ENCODE results near the gene CLIP3.

- TF ChIP-seq CTCF (IDR thresholded peaks at IDR 0.05; ENCODE audit: low read depth, low read length, missing input control): peak; percentile 17
- TF ChIP-seq, protein P1, sequence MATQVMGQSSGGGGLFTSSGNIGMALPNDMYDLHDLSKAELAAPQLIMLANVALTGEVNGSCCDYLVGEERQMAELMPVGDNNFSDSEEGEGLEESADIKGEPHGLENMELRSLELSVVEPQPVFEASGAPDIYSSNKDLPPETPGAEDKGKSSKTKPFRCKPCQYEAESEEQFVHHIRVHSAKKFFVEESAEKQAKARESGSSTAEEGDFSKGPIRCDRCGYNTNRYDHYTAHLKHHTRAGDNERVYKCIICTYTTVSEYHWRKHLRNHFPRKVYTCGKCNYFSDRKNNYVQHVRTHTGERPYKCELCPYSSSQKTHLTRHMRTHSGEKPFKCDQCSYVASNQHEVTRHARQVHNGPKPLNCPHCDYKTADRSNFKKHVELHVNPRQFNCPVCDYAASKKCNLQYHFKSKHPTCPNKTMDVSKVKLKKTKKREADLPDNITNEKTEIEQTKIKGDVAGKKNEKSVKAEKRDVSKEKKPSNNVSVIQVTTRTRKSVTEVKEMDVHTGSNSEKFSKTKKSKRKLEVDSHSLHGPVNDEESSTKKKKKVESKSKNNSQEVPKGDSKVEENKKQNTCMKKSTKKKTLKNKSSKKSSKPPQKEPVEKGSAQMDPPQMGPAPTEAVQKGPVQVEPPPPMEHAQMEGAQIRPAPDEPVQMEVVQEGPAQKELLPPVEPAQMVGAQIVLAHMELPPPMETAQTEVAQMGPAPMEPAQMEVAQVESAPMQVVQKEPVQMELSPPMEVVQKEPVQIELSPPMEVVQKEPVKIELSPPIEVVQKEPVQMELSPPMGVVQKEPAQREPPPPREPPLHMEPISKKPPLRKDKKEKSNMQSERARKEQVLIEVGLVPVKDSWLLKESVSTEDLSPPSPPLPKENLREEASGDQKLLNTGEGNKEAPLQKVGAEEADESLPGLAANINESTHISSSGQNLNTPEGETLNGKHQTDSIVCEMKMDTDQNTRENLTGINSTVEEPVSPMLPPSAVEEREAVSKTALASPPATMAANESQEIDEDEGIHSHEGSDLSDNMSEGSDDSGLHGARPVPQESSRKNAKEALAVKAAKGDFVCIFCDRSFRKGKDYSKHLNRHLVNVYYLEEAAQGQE (IDR thresholded peaks at IDR 0.05): no peak
- no peak for TF ChIP-seq YY1 (IDR thresholded peaks at IDR 0.05)
Observed at GRCh38 chr19:36030264-36031148, 2.2 kb downstream of the CLIP3 start.

Measured in liver (tissue), 2 donors.